Measurements from ENCODE around the gene EEF1AKMT3. TPM values are rescaled to one million over a fixed set of nuclear protein-coding genes. Genes with fewer than 3 reads are reported as not detected.

Gene EEF1AKMT3
- total RNA-seq, 2 donors from 2014 or later, result 3.1 to 3.6 TPM

- ATAC-seq, result no peak
- no peak for DNase-seq (ENCODE audit: low spot score in 2 of 2)
- Mint-ChIP-seq H3K27ac (peak overlapping the region; percentile 60 to 76), H3K36me3 (peaks cover 10 to 23% of the 10 kb centered on the region in 2 donors), H3K9me3 (no peaks in the 10 kb centered on the region)
These were observed 40.1 kb upstream of the EEF1AKMT3 start for GRCh38 chr12:57732270-57732669.

DNA sequence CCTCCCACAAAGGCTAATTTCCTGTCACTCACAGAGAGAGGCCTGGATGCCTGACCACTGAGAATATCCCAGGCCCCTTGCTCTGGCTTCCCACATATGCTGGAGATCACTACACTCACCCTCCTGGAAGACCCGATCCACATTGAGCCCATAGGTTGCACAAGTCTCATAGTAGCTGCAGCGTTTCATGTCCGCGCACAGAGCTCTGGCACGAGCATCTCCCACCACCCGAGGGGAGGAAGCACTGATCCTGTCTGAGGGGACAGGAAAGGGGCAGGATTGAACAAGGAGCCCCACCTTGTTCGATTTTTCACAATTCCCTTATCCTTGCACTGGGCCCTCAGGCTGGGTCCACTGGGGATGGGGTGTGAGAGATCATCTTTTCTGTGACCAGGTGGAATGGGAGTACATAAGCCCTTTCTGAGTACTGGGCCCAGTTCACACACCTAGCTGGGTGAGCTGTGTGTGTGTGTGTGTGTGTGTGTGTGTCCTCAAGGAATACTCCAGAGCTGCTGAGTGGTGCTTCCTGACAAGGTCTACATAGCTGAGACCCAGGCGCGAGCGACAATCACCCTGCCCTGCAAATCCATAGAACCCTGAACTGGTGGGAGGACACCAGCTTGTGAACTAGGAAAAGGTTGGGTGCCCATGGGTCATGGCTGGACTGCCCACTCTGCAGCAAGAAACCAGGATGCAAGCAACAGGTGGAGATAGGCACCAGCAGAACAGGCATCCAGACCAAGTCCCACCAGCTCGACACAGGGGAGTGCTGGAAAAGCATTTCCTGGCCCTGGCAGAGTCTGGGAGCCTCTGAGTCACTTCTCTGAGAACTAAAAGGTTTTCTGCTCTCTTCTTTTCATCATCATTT, 39.5 kb upstream of the EEF1AKMT3 start:
- DNase-seq (ENCODE audit: low spot score in 2 of 2), result no peak
- Mint-ChIP-seq H3K9me3 (no peaks in the 10 kb centered on the region), H3K36me3 (peaks cover 6 to 23% of the 10 kb centered on the region in 2 donors), H3K27ac (peak overlapping the region; percentile 60 to 76)
- ATAC-seq, result no peak

- no peaks in the 10 kb centered on the region for H3K9me3 Mint-ChIP-seq
- DNase-seq (ENCODE audit: low spot score in 2 of 2) (no peak), ATAC-seq (no peak)
- peaks cover 5 to 23% of the 10 kb centered on the region in 2 donors for H3K36me3 Mint-ChIP-seq
- H3K27ac Mint-ChIP-seq, result no peak overlapping the region
These were observed 38.5 kb upstream of the EEF1AKMT3 start for GRCh38 chr12:57733928-57734327.

GRCh38 chr12:57734591-57734990, 37.8 kb upstream of the EEF1AKMT3 start:
- no peak for ATAC-seq
- no peaks in the 10 kb centered on the region for H3K9me3 Mint-ChIP-seq
- H3K27ac Mint-ChIP-seq, result peak overlapping the region; percentile 2 to 20
- DNase-seq (ENCODE audit: low spot score in 2 of 2), result no peak
- peaks cover 5 to 28% of the 10 kb centered on the region in 2 donors for H3K36me3 Mint-ChIP-seq

- H3K36me3 Mint-ChIP-seq, result peaks cover 5 to 28% of the 10 kb centered on the region in 2 donors
- DNase-seq (ENCODE audit: low spot score in 2 of 2) (no peak), ATAC-seq (no peak)
- H3K27ac Mint-ChIP-seq, result peak overlapping the region; percentile 20 to 31
- H3K9me3 Mint-ChIP-seq, result no peaks in the 10 kb centered on the region
These were observed 37.1 kb upstream of the EEF1AKMT3 start for GRCh38 chr12:57735198-57735855.

DNA sequence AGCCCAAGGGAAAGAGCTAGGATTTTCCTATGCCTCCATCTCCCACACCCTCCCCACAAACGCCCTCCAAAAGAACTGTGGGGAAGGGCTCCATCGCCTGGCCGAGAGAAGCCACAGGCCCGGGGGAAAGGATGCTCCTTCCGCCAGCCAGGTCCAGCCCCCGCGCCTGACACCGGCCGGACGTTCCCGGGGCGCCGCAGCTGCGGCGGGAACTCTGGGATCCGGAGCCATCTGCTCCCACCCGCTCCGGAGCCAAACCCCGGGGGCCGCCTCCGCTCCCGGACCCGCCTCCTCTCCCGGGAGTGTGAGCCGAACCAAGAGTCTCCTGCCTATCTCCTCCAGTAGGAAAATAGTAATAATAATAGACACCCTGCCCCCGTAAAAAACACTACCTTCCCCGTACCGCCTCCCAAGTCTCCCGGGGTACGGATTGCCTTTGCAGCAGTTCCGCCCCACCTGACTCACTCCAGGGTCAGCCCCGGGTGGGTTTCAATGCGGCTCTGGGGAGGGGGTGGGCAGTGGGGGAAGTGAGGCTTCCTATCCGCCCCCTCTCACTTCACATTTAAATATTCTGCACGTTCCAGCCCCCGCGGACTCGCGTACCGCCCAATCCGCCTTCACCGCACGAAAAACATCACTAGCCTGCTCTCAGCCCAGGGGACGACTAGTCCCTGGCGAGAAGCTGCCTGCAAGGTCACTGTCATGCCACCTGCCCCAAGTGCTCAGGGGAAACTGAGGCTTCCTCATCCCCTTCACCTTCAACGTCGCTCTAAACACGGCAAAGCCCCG, 36.3 kb upstream of the EEF1AKMT3 start:
- ATAC-seq, result no peak
- no peak overlapping the region for H3K27ac Mint-ChIP-seq
- no peak for DNase-seq (ENCODE audit: low spot score in 2 of 2)
- no peaks in the 10 kb centered on the region for H3K9me3 Mint-ChIP-seq
- peaks cover 5 to 24% of the 10 kb centered on the region in 2 donors for H3K36me3 Mint-ChIP-seq

- Mint-ChIP-seq H3K27ac (peak overlapping the region in 1 of 2 donors; percentile 22), H3K36me3 (peaks cover 0 to 18% of the 10 kb centered on the region in 2 donors), H3K9me3 (no peaks in the 10 kb centered on the region)
- ATAC-seq, result no peak
- no peak for DNase-seq (ENCODE audit: low spot score in 2 of 2)
These were observed 35.5 kb upstream of the EEF1AKMT3 start for GRCh38 chr12:57736741-57737466.

GRCh38 chr12:57737467-57738460, 34.6 kb upstream of the EEF1AKMT3 start:
- peaks cover 0 to 11% of the 10 kb centered on the region in 2 donors for H3K36me3 Mint-ChIP-seq
- DNase-seq (ENCODE audit: low spot score in 2 of 2), result no peak
- H3K27ac Mint-ChIP-seq, result no peak overlapping the region
- H3K9me3 Mint-ChIP-seq, result no peaks in the 10 kb centered on the region
- no peak for ATAC-seq

DNA sequence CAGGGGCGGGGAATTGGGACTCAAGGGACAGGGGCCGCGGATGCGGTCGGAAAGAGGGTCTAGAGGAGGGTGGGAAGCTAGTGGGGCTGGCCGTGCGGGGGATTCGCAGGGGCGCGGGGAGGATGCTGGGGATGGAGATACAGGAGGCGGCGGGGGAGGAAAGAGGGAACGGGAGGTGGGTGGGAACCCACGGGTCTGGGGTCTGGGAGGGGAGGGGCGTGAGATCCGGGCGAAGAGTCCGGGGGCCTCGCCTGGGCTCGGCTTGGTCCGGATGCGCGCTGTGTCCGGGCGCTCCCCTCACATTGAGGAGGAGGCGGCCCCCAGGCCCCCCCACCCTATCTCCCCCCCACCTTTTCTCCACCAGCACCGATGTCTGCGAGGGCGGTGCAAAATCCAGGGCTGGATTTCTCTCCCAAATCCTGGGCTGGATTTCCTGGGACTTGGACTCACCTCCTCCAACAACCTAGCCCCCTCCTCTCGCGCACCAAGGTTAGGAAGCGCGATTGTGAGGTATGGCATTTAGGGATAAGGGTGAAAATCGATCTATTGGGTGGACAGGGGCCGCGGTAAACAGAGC, 33.7 kb upstream of the EEF1AKMT3 start, which contains the start of gene AGAP2:
TSS of gene AGAP2 (minus strand) at position 82 of the 577 bp plus-strand sequence. CDS start 496 bp downstream, outside the sequence.
- ATAC-seq (no peak), DNase-seq (ENCODE audit: low spot score in 2 of 2) (no peak)
- Mint-ChIP-seq H3K36me3 (peaks cover 0 to 11% of the 10 kb centered on the region in 2 donors), H3K9me3 (no peaks in the 10 kb centered on the region), H3K27ac (peak within 1 kb of the TSS; percentile 43 to 61)

- DNase-seq (ENCODE audit: low spot score in 2 of 2) (no peak), ATAC-seq (no peak)
- H3K9me3 Mint-ChIP-seq, result no peaks in the 10 kb centered on the region
- H3K36me3 Mint-ChIP-seq, result peaks cover 0 to 11% of the 10 kb centered on the region in 2 donors
- H3K27ac Mint-ChIP-seq, result peak overlapping the region; percentile 43 to 61
These were observed 33.0 kb upstream of the EEF1AKMT3 start for GRCh38 chr12:57739387-57739786.

- no peak for DNase-seq (ENCODE audit: low spot score in 2 of 2)
- no peak for ATAC-seq
- H3K27ac Mint-ChIP-seq, result peak overlapping the region in 1 of 2 donors; percentile 94
- peaks cover 0 to 15% of the 10 kb centered on the region in 2 donors for H3K36me3 Mint-ChIP-seq
- H3K9me3 Mint-ChIP-seq, result no peaks in the 10 kb centered on the region
These were observed 32.4 kb upstream of the EEF1AKMT3 start for GRCh38 chr12:57739914-57740538.

- ATAC-seq, result peak; percentile 55 to 65
- H3K36me3 Mint-ChIP-seq, result peaks cover 0 to 22% of the 10 kb centered on the region in 2 donors
- peak overlapping the region; percentile 72 to 94 for H3K27ac Mint-ChIP-seq
These were observed 31.6 kb upstream of the EEF1AKMT3 start for GRCh38 chr12:57740656-57741412.

DNA sequence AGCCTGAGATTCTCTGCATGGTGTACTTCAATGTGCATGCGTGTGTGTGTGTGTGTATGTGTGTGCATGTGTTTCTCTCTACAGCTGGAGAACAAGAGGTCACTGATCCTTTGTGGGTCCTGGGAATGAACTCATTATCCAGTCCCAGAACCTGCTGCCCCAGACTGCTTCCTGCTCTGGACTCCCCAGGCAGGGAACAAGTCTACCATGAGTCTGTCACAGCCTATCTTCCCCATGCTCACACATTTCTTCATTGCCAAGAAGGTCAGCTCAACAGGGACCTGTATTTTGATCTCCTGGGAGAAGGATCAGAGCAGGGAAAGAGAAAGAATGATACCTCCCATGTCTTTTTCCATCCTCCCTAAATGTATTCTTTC, 31.0 kb upstream of the EEF1AKMT3 start:
- Mint-ChIP-seq H3K9me3 (no peaks in the 10 kb centered on the region), H3K36me3 (peaks cover 0 to 26% of the 10 kb centered on the region in 2 donors), H3K27ac (peak overlapping the region; percentile 93 to 94)
- DNase-seq (ENCODE audit: low spot score in 2 of 2), result no peak
- ATAC-seq, result no peak

More at GRCh38 chr12:57740656-57741412, 31.6 kb upstream of the EEF1AKMT3 start:
- no peaks in the 10 kb centered on the region for H3K9me3 Mint-ChIP-seq
- peak in 1 of 2 donors; percentile 65 for DNase-seq (ENCODE audit: low spot score in 2 of 2)

Data from activated naive CD4-positive, alpha-beta T cell treated with anti-CD3 and anti-CD28 coated beads, Interleukin-2, amount 50 U/mL, for 72 hours (primary cell).